NCI-H2227 (cell line): ENCODE data around the gene ZNF821.
A peak's percentile ranks its signal among the peaks of the same experiment; 100 is the strongest.
"Not testable (repeated sequence)": the region's sequence is repeated elsewhere in the genome, so short reads cannot be mapped to it uniquely, and the experiment has no call there.

Experiments used
- DNase-seq: peaks from one replicate; lab custom pipeline; 2025; ENCODE audit not compliant: unreplicated experiment; lab: John Stamatoyannopoulos, UW

Gene ZNF821

DNA sequence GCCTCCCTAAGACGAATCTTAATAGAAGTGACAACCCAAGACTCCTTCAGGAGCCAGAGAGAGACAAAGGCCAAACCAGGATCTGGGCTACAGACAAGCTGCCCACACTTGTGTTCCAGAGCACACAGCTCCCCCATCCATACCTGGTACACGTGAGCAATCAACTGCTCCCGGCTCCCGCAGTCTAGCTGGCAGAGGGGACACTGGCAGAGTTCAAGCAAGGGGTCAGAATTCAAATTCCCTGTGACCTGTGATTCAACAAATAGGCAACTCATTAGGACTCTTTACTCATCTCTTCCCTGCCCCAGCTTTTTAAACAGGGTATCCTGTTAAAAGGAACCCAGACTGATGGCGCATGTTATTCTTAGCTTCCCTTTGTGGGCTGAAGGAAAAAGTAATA is 20.0 kb downstream of the ZNF821 start:
- DNase-seq: no peak

DNA sequence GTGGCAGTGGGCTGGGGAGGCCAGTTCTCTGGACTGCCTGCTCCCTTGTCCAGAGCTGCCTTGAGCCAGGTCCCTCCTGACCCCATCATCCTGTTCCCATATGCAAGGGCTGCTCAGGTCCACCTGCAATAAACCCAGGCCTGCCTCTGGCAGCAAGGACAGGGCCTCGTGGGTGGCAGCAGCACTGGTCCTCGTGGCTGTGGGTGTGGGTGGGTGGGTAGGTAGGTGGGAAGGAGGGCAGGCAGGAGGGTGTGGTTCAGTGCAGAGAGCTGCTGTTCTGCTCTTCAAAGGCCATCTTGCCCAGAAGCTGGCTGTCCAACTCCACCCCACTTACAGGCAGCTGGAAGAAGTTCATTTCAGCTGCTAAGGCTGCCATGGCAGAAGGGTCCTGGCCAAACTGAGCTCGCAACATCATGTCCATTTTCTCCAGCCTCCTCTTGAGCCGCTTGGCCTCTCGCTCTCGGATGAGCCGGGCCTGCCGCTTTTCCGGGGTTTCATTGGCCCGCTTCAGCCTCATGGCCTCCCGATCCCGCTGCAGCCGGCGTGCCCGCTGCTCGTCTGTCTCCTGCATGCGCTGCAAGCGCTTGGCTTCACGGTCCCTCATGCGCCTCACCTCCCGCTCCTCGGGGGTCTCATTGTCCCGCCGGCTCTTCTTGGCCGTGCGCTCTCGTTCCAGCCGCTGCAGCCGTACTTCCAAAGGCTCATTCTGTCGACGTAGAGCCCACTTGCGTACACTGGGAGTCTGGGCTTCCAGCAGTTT is 24.0 kb downstream of the ZNF821 start:
- DNase-seq: no peak

DNA sequence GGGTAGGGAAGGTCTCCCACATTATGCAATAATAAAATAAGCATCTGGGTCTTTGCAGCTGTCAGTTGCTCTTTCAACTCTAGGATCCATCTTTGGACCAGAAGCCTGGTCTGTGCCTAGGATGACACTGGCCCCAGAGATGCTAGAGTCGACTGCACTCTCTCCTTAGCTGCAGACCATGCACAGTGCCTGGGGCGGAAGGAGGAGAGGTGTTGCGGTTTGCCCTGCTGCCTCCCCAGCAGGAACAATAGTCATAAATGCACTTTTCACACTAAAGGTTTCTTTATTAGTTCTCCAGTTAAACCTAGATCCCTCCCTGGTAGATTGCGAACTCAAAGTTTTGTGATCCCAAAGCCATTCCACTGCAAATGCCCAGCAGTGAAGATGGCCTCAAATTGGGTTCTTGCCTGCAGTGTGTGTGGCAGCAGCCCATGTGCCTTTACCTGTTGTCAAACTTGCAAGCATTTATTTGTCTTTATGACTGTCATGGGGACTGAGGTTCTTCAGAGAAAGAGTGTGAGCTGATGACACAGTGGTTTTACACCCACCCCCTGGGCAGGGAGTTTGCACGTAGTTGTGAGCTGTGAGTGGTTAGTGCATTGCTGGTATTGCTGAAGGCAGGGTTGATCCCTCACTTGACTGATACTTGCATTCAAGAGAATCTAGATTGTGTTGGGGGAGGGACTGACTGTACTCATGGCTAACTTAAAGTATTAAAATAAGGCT is 27.9 kb downstream of the ZNF821 start:
- DNase-seq: no peak

DNA sequence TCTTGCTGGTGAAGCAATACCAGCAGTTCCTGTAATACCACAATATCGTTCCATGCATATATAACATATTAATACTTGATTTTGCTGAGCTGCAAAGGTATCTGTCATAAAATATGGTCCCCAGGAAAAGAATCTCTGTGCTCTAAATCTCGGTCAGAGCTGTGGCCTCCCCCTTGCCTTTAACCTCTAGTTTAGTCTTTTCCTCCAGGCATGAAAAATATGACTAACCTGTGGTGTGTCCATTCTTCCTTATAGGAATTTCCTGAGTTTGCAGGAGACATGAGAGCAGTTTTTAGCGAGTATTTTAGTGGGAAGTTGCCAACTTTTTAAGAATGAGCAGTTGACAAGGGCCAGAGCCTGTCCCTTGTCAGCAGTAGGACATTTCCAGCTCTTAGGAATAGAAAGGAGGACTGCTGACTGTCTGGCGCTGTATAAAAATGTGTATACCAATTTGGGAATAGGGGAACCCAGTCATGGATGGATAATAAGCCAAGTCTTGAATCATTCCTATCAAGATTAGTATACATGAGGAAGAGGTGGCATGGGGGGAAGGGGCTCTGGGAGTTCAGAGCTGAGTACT is 29.5 kb downstream of the ZNF821 start:
- DNase-seq: no peak

DNA sequence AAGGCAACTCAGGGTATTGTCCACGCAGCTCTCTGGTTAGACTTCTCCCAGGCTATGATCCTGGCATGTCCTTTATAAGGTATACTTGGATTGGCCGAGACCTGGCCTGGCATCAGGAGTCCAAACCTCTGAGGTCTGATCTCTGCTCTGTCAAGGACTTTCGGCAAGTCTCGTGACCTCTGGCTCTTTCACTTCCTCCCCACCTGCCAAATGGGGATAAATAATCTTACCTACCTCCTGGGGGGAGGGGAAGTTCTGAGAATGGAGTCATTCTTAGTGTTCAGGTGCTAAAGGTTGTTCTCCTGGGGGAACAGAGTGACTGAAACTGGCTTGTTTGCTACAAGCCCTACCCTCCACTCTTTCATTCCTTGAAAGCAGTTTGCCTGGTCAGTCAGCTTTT is 30.6 kb downstream of the ZNF821 start:
- no peak for DNase-seq

DNA sequence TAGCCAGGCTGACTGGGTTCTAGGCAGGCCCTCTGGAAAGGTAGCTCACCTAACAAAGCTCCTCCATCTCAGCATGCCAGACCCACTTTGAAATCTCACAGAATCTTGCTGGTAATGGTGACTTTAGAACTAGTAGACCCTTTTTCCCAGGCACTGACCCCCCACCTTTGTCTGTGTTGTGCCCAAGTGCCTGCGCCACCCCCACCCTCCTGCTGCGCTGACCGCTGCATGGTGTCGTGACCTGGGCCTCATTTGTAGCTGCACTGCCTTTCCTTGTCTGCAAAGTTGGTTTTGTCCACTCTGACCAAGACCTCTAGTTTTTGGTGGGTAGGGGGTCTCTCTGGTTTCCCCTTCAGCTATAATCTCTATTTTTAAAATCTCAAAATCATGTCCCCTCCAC is 31.4 kb downstream of the ZNF821 start:
- no peak for DNase-seq

DNA sequence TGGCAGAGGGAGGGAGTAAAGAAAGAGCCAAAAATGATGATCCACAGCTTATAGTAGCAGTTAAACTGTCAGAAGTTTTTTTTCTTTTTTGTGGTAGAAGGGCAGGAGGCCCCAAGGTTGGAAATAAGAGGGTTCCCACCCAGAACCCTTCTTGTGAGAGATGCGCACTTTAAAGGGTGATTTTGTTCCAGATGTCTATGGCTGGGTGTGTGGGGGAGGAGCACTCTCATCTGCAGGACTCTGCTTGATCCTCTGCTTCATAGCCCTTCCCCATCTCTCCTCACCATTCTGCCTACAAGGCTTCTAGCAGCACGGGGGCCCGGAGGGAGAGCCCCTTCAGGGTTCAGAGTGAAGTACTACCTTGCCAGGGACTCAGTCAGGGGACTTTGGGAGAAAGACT is 31.8 kb downstream of the ZNF821 start:
- DNase-seq: no peak

DNA sequence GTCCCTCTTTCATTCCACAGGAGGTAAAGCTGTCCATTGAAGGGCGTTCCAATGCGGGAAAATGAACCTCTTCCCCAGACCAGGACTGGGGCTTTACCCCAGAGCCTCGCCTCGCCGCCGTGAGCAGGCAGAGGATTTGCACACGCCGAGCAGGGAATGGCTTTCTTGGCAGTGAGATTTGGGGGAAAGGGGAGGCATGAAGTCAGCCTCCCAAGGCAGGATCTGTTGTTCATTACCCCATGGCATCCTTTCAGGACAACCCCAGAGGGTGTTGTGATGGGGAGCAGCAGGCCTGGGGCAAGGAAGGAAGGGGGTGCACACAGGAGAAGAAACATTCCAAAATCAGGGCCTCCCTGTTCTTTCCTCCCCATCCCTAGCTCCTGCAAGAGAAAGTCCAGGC is 32.2 kb downstream of the ZNF821 start:
- DNase-seq: no peak

DNA sequence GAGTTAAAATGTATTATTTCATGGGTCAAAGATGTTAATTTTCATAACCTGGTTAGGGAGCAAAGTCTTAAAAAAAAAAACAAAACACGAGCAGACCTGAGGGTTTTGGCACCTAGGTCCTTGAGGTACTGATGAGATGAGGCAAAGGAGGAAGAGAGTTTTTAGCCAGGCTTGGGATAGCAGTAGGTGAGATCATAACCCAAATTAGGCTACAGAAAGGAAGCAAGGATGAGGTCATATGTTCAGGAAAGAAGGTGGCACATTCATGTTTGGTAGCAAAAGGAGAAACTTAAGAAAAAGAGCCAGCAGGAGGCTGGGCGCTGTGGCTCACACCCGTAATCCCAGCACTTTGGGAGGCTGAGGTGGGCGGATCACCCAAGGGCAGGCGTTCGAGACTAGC is 35.4 kb downstream of the ZNF821 start:
- DNase-seq: no peak

DNA sequence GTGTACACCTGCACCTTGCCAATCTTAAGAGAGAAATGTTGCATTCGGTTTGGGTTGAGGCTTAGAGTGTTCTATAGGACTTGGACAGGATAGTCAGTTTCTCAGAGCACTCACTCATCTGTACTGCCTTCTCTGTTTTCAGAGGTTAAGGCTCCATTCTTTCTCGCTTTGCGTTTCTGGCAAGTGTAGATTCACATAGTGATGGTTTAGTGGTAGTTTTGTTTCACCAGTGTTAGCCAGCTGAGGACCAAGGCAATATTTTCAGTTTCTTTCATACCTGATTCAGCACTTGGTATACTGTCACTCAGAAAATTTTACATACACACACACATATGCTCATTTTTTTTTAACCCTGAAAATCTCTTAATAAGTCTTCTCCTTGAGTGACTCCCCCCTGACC is 36.9 kb downstream of the ZNF821 start:
- DNase-seq: no peak

DNA sequence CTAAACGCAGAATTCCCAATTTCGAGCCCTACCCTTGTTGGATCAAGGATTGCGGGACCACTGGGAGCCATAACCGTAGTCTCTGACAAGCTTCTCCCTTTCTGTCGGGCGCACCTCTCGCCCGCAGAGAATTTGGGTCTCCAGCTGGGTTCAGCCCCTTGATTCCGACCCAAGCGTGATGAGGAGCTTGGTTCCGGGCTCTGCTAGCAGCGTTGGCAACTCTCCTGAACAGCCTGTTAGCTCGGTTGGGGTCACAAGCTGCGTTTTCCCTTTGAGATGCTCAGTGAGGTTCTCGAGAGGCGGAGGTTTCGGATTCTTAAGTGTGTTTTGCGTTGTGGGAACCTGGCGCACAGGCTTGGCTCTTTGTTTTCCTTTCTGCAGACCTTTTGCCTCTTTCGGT is 37.6 kb downstream of the ZNF821 start:
- no peak for DNase-seq

DNA sequence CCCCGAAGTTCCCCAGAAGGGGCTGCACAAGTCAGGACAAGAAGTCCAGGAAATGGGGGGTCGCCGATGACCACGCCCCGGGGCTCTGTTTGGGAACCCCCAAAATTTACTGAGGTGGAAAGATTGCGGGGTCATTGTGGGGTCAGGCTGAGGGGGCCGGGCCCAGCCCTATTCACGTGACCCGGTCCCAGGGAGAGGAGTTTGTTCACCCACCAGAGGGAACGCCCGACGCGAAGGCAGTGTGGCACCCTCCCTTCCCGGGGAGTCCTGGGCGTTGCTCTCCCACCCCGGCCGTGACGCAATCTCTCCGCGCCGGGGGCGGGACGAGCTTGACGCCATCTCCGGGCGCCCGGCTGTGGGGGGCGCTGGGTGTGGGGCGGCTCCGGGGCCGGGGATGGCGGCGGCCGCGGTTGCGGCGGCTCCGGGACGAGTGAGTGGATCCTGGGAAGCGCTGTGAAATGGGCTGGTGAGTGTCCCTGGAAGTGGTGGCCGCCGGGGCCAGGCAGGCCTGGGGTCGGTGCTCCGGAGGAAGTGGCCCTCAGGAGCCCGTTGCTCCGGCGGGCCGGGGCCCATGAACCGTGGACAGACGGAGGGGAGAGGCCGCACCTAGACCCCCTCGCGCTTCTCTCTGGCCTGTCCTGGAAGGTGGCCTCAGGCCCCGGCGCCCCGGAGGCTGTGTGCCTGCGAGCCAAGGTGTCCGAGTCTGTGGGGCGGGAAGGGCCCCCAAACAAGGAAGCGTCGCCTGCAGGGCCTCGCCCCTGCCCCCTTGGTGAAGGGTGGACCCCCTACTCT is 38.1 kb downstream of the ZNF821 start, which contains the start of gene ATXN1L:
Gene ATXN1L, plus strand, starts transcription at position 338 of the 792 bp plus-strand sequence. CDS start 3,765 bp downstream, outside the sequence.
- DNase-seq: peak; percentile 94

DNA sequence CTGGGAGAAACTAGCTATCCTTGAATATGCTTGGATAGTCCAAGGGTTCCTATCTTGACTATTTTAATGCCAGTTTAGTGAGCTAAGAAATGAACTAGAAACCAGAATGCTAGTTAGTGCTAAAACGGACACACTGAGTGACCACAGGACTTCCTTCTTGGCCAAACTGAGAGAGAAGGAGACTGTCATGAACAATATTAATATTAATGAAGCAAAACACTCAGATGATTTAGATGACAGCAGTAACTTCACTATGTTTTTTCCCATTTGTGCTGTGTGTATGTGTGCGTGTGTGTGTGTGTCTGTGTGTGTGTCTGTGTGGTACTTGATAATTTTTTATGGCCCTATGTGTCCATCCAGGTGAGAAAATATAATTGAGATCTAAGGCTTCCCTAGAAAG is 40.4 kb downstream of the ZNF821 start:
- no peak for DNase-seq

DNA sequence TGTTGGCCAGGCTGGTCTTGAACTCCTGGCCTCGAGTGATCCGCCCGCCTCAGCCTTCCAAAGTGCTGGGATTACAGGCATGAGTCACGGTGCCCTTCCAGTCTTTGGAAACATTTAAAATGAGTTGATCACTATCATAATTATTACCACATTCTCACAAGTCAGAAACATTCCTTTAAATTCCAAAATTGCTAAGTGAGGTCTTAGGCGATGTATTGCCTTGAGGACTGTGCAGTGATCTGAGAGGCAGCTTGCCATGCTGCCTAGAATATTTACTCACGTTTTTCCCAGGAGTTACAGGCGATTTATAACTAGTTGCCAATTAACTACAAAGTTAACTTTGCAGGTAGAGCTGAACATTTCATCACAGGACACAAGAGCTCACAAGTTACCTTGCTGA is 43.9 kb downstream of the ZNF821 start:
- DNase-seq: no peak

DNA sequence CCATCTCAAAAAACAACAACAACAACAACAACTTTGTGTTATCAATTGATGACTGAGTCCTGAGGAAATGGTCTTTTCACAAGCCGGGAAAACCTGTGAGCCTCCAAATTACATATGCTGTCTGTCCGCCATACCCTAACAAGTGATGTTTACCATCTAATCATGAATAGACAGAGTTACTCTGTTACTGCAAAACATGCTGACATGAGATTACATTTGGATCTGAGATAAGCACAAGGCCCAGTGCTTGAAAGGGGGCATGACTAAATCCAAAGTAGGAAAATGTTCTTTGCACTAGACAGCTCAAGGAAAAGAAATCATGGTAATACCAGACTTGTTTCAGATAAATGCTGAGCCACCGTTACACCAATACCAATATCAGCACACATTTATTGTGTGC is 46.8 kb downstream of the ZNF821 start:
- no peak for DNase-seq

DNA sequence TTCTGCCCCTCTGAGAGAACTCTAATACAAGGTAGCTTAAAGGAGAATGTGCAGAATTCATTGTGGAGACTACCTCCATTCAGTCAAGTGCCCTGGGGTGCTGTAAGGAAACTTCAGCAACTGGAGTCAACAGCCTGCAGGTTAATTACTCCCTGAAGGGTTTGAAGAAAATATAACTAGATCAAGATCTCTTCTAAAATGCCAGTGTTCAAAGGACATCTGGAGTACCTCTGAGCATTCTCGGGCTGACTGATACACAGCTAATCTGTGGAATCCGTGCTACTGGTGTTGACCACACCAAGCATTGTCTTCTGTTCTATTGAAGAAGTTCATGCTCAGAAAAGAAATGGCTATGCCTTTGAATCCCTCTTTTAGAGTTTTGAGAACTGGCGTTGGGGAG is 49.7 kb downstream of the ZNF821 start:
- no peak for DNase-seq

DNA sequence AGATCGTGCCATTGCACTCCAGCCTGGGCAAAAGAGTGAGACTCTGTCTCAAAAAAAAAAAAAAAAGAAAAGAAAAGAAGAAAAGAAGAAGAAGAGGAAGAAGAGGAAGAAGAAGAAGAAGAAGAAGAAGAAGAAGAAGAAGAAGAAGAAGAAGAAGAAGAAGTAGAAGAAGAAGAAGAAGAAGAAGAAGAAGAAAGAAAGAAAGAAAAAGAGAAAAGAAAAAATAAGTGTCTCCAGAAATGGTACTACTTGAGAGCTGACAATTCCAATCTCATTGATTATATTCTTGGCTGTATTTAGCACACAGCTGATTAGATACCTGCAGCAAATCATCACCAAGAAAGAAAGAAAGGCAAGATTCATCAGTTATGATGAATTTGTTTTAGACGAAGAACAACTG is 51.9 kb downstream of the ZNF821 start:
- not testable (repeated sequence) for DNase-seq

DNA sequence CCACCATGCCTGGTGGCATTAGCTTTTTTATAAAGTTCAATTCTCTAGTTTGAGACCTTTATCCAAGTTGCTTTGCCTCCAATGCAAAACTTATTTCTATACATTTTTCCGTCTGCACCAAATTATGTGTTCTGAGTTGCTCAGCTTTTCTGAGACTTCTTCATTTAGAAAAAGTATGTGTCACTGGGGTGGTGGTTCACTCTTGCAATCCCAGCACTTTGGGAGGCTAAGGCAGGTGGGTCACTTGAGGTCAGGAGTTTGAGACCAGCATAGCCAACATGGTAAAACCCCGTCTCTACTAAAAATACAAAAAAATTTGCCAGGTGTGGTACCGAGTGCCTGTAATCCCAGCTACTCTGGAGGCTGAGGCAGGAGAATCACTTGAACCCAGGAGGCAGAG is 52.3 kb downstream of the ZNF821 start:
- DNase-seq: not testable (repeated sequence)

DNA sequence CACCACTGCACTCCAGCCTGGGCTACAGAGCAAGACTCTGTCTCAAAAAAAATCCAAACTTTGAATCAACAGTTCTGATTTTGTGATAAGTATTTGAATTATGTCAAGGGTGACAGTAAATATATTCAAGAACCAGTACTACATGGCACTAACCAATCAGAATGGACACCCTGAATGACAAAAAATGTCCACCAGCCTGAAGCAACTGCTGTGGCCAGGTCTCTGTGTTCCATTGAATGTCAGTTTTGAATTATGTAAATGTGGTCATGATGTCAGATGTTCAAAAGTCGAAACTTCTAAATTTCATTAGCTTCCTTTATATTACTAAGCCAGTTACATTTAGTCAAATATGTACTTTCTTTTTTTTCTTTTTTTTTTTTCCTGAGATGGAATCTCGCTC is 53.6 kb downstream of the ZNF821 start:
- no peak for DNase-seq

DNA sequence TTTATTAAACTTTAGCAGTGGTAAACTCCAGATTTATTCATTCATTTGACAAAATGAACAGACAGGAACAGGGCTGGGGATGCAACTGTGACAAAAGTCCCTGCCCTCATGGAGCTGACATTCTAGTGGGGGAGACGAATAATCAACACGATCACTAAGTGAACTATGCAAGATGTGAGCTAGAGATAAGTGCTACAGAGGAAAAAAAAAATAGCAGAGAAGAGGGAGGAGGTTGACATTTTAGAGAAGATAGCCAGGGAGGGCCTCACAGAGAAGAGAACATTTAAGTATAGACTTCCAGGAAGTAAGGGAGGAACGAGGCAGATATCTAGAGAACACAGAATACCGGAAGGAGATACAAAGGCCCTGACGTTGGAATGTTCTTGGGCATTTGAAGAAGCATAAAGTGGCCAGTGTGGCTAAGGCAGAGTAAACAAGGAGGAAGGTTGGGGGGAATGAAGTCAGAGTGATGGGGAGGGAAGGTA is 57.4 kb downstream of the ZNF821 start:
- DNase-seq: no peak

DNA sequence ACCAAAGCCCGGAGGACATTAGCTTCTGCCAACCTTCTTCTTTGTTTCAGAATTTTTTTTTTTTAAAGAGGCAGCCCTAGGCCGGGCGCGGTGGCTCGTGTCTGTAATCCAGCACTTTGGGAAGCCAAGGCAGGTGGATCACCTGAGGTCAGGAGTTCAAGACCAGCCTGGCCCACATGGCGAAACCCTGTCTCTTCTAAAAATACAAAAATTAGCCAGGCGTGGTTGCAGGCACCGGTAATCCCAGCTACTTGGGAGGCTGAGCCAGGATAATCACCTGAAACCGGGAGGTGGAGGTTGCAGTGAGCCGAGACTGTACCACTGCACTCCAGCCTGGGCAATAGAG is 66.9 kb downstream of the ZNF821 start:
- DNase-seq: not testable (repeated sequence)
